HuH-7.5 (cell line): ENCODE data around the gene TBC1D16.
A peak's percentile ranks its signal among the peaks of the same experiment; 100 is the strongest.

ENCODE experiments used
- DNase-seq: peaks from one replicate; pipeline ENCODE4 v3.0.0; 2011; ENCODE audit warnings: low spot score

Gene TBC1D16

GRCh38 chr17:79987935-79988184 lies 47.8 kb downstream of the TBC1D16 start:
- no peak for DNase-seq

- peak; percentile 47 for DNase-seq
Observed at GRCh38 chr17:79987187-79987934, 48.3 kb downstream of the TBC1D16 start.

- no peak for DNase-seq
Observed at GRCh38 chr17:79986411-79987186, 49.1 kb downstream of the TBC1D16 start.

- DNase-seq = no peak
Observed at GRCh38 chr17:79985943-79986391, 49.7 kb downstream of the TBC1D16 start.

- DNase-seq = no peak
Observed at GRCh38 chr17:79985361-79985942, 50.2 kb downstream of the TBC1D16 start.

GRCh38 chr17:79984877-79985276 lies 50.8 kb downstream of the TBC1D16 start:
- no peak for DNase-seq

GRCh38 chr17:79984045-79984840 lies 51.4 kb downstream of the TBC1D16 start:
- no peak for DNase-seq

GRCh38 chr17:79983456-79983855 lies 52.2 kb downstream of the TBC1D16 start:
- no peak for DNase-seq

GRCh38 chr17:79982986-79983385 lies 52.7 kb downstream of the TBC1D16 start:
- DNase-seq = no peak

- DNase-seq = no peak
Observed at GRCh38 chr17:79981661-79982101, 54.0 kb downstream of the TBC1D16 start.

GRCh38 chr17:79981090-79981489 lies 54.6 kb downstream of the TBC1D16 start:
- no peak for DNase-seq

GRCh38 chr17:79980246-79981043 lies 55.2 kb downstream of the TBC1D16 start:
- DNase-seq = no peak

- DNase-seq = no peak
Observed at GRCh38 chr17:79979816-79980215, 55.9 kb downstream of the TBC1D16 start.

GRCh38 chr17:79979221-79979741 lies 56.4 kb downstream of the TBC1D16 start:
- DNase-seq = no peak

- no peak for DNase-seq
Observed at GRCh38 chr17:79978548-79978855, 57.2 kb downstream of the TBC1D16 start.

GRCh38 chr17:79977708-79978547 lies 57.7 kb downstream of the TBC1D16 start:
- no peak for DNase-seq

- DNase-seq = no peak
Observed at GRCh38 chr17:79977161-79977631, 58.5 kb downstream of the TBC1D16 start.

GRCh38 chr17:79976451-79976850 lies 59.2 kb downstream of the TBC1D16 start:
- DNase-seq = no peak

- DNase-seq = no peak
Observed at GRCh38 chr17:79975498-79976134, 60.1 kb downstream of the TBC1D16 start.
